AG04450 (cell line): Measurements from ENCODE around the gene NTRK2. TPM values are rescaled to one million over a fixed set of nuclear protein-coding genes. Genes with fewer than 3 reads are reported as not detected.

Source experiments
- CTCF ChIA-PET: fragments of 300-600, 350-600 bp; formaldehyde crosslinking; extraction: SDS; loops from one replicate; lab custom pipeline; 2022; ENCODE audit warnings: antibody characterized with exemption, inconsistent platforms; lab: Charles Lee
- POLR2A ChIA-PET: fragments of 350-600 bp; formaldehyde crosslinking; extraction: SDS; loops from one replicate; lab custom pipeline; 2021; ENCODE audit warnings: antibody characterized with exemption, inconsistent platforms; lab: Yijun Ruan, JAX
- DNase-seq: peaks from one replicate; pipeline ENCODE4 v3.0.0-alpha.2; 2011; ENCODE audit warnings: low read depth, low spot score
- H3K27ac ChIP-seq: one replicate; pipeline ENCODE4 v1.5.1; 2012; ENCODE audit warnings: low read depth, low read length, control low read depth
- H3K27me3 ChIP-seq: one replicate; pipeline ENCODE4 v1.6.0; 2012; ENCODE audit warnings: low read length; ENCODE audit not compliant: control insufficient read depth, insufficient read depth
- H3K4me3 ChIP-seq: 2 replicates; pipeline ENCODE4 v1.5.1; 2011; ENCODE audit warnings: mild to moderate bottlenecking, low read depth, low read length, control low read depth
- H3K9me3 ChIP-seq: 2 replicates; pipeline ENCODE4 v1.5.1; 2012; ENCODE audit warnings: low read length; ENCODE audit not compliant: control insufficient read depth, insufficient read depth
- CTCF ChIP-seq: IDR thresholded peaks from 2 replicates; pipeline ENCODE4 v1.5.1; 2011; ENCODE audit warnings: low read depth, low read length, control low read depth, inconsistent platforms
- polyA plus RNA-seq: library from polyadenylated mRNA; depleted of rRNA; stranded (reverse); fragments of >200 nt; gene quantifications from 2 replicates; pipeline ENCODE4 v1.2.3, GENCODE V29; 2011

Gene NTRK2
- polyA plus RNA-seq, 1 experiment = not detected

GRCh38 chr9:84835745-84836144, 166.2 kb downstream of the NTRK2 start:
- Histone ChIP-seq H3K4me3 (no peak overlapping the region), H3K9me3 (peaks cover 4% of the 10 kb centered on the region; the same call in 1 of the 2 replicates), H3K27ac (no peak overlapping the region), H3K27me3 (no peaks in the 10 kb centered on the region)
- ChIA-PET POLR2A (no interaction called here), CTCF (no interaction called here)
- no peak for DNase-seq
- no peak for TF ChIP-seq CTCF

GRCh38 chr9:84838879-84839278, 169.3 kb downstream of the NTRK2 start:
- H3K9me3 ChIP-seq = peaks cover 14% of the 10 kb centered on the region
- H3K27ac ChIP-seq = no peak overlapping the region
- H3K4me3 ChIP-seq = no peak overlapping the region
- ChIA-PET CTCF (no interaction called here), POLR2A (no interaction called here)
- TF ChIP-seq CTCF = no peak
- DNase-seq = no peak
- H3K27me3 ChIP-seq = no peaks in the 10 kb centered on the region

- Histone ChIP-seq H3K9me3 (peaks cover 14% of the 10 kb centered on the region), H3K27me3 (no peaks in the 10 kb centered on the region), H3K4me3 (no peak overlapping the region), H3K27ac (no peak overlapping the region)
- no peak for DNase-seq
- ChIA-PET POLR2A (no interaction called here), CTCF (interaction anchor here (0.6 kb wide), 1 partner anchor 64 kb away, joined by 5 read pairs; no protein-coding TSS in a partner anchor)
- TF ChIP-seq CTCF = no peak
Observed at GRCh38 chr9:84839541-84839940, 170.0 kb downstream of the NTRK2 start.

- H3K4me3 ChIP-seq = no peak overlapping the region
- no peak overlapping the region for H3K27ac ChIP-seq
- no peak for TF ChIP-seq CTCF
- ChIA-PET CTCF (no interaction called here), POLR2A (no interaction called here)
- no peaks in the 10 kb centered on the region for H3K27me3 ChIP-seq
- H3K9me3 ChIP-seq = peaks cover 14% of the 10 kb centered on the region
- DNase-seq = no peak
Observed at GRCh38 chr9:84841931-84842330, 172.4 kb downstream of the NTRK2 start.

- H3K4me3 ChIP-seq = no peak overlapping the region
- TF ChIP-seq CTCF = no peak
- ChIA-PET POLR2A (no interaction called here), CTCF (no interaction called here)
- no peaks in the 10 kb centered on the region for H3K27me3 ChIP-seq
- H3K27ac ChIP-seq = no peak overlapping the region
- no peak for DNase-seq
- peaks cover 16% of the 10 kb centered on the region for H3K9me3 ChIP-seq
Observed at GRCh38 chr9:84843175-84843824, 173.8 kb downstream of the NTRK2 start.
